Measurements from ENCODE around the gene TMEM109.

DNA sequence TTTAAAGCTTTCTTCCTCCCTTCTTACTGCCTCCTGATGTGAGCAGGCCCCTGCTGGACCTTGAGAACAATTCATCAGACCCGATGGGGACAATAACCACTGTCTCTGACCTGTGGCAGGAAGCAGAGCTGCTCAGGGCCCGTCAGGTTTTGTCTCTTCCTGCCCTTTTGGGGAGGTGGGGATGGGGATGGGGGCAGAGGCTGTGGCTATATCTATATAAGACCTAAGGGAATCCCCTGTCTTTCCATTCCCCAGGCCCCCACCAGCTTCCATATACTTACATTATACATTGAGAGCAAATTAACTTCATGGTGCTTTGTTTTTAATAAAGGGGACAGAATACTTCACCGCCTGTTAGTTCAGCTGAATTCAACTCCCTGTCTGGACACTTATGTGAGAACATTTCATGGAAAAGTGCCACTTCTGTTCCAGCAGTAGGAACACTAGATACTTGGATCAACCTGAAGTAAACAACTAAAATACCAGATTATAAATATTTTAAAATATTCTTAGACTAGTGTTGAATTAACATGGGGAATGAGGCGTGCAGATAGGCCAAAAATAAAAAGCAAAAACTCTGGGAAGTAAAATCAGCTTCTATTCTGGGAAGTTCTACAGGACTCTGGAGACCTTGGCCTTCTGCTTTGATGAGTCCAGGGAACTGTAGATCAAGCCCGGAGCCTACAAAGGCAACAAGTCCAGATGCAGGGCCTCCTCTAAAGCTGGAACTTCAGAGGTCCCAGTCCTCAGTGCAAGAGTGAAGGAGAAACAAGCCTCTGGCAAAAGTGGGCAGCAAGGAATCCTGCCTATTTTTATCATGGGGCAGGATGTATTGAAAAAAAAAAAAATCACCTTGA lies 35.5 kb upstream of the TMEM109 start:
- TF ChIP-seq, protein P1, sequence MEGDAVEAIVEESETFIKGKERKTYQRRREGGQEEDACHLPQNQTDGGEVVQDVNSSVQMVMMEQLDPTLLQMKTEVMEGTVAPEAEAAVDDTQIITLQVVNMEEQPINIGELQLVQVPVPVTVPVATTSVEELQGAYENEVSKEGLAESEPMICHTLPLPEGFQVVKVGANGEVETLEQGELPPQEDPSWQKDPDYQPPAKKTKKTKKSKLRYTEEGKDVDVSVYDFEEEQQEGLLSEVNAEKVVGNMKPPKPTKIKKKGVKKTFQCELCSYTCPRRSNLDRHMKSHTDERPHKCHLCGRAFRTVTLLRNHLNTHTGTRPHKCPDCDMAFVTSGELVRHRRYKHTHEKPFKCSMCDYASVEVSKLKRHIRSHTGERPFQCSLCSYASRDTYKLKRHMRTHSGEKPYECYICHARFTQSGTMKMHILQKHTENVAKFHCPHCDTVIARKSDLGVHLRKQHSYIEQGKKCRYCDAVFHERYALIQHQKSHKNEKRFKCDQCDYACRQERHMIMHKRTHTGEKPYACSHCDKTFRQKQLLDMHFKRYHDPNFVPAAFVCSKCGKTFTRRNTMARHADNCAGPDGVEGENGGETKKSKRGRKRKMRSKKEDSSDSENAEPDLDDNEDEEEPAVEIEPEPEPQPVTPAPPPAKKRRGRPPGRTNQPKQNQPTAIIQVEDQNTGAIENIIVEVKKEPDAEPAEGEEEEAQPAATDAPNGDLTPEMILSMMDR (IDR thresholded peaks at IDR 0.05; ENCODE audit: poor library complexity, severe bottlenecking): no peak
- TF ChIP-seq, protein P2, sequence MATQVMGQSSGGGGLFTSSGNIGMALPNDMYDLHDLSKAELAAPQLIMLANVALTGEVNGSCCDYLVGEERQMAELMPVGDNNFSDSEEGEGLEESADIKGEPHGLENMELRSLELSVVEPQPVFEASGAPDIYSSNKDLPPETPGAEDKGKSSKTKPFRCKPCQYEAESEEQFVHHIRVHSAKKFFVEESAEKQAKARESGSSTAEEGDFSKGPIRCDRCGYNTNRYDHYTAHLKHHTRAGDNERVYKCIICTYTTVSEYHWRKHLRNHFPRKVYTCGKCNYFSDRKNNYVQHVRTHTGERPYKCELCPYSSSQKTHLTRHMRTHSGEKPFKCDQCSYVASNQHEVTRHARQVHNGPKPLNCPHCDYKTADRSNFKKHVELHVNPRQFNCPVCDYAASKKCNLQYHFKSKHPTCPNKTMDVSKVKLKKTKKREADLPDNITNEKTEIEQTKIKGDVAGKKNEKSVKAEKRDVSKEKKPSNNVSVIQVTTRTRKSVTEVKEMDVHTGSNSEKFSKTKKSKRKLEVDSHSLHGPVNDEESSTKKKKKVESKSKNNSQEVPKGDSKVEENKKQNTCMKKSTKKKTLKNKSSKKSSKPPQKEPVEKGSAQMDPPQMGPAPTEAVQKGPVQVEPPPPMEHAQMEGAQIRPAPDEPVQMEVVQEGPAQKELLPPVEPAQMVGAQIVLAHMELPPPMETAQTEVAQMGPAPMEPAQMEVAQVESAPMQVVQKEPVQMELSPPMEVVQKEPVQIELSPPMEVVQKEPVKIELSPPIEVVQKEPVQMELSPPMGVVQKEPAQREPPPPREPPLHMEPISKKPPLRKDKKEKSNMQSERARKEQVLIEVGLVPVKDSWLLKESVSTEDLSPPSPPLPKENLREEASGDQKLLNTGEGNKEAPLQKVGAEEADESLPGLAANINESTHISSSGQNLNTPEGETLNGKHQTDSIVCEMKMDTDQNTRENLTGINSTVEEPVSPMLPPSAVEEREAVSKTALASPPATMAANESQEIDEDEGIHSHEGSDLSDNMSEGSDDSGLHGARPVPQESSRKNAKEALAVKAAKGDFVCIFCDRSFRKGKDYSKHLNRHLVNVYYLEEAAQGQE (IDR thresholded peaks at IDR 0.05; ENCODE audit: borderline replicate concordance): no peak
- no peak for TF ChIP-seq MXI1 (conservative IDR thresholded peaks at IDR 0.05; ENCODE audit: poor library complexity, severe bottlenecking)
- no peak for TF ChIP-seq RAD21 (conservative IDR thresholded peaks at IDR 0.05)
- no peak for TF ChIP-seq POLR2AphosphoS5 (IDR thresholded peaks at IDR 0.05)
- no peak for TF ChIP-seq EZH2 (IDR thresholded peaks at IDR 0.05; ENCODE audit: borderline replicate concordance, insufficient read depth, low read length, poor library complexity, severe bottlenecking)

Measured in neural cell (in vitro differentiated cells).